Esophagus muscularis mucosa (tissue), 4 donors: ENCODE data around the gene EFCAB14. TPM values are rescaled to one million over a fixed set of nuclear protein-coding genes. Genes with fewer than 3 reads are reported as not detected.
A peak's percentile ranks its signal among the peaks of the same experiment; 100 is the strongest.

ENCODE experiments used
- DNase-seq: peaks from one replicate; pipeline ENCODE4 v3.0.0-alpha.2; 2017; ENCODE audit errors: extremely low spot score
- H3K27ac ChIP-seq, 4 donors: fragments of 200-600 bp; sonication (generic); replicated peaks in 1 of 4; 1 replicate in 3 of 4; 2 replicates in 1 of 4; pipeline ENCODE4 v1.5.1; 2016 to 2019; ENCODE audit warnings: mild to moderate bottlenecking in 1 of 4
- H3K27me3 ChIP-seq, 4 donors: fragments of 200-600 bp; sonication (generic); one replicate each; pipeline versions ENCODE4 v1.5.1 to v1.6.0; 2016 to 2019
- H3K36me3 ChIP-seq, 4 donors: fragments of 200-600 bp; sonication (generic); one replicate each; pipeline ENCODE4 v1.5.1; 2016 to 2019
- H3K4me1 ChIP-seq, 4 donors: fragments of 200-600 bp; sonication (generic); one replicate each; pipeline ENCODE4 v1.5.1; 2016 to 2019
- H3K4me3 ChIP-seq, 4 donors: fragments of 200-600 bp; sonication (generic); 1 replicate in 2 of 4; 2 replicates in 2 of 4; pipeline ENCODE4 v1.5.1; 2016 to 2019; ENCODE audit warnings: mild to moderate bottlenecking in 4 of 4, moderate library complexity in 1 of 4
- H3K9me3 ChIP-seq, 4 donors: fragments of 200-600 bp; sonication (generic); 1 replicate in 3 of 4; 2 replicates in 1 of 4; pipeline ENCODE4 v1.5.1; 2016 to 2019
- EP300 ChIP-seq: sonication (generic); formaldehyde crosslinking; IDR thresholded peaks from one replicate; pipeline ENCODE4 v1.6.1; 2017; ENCODE audit warnings: antibody characterized with exemption
- POLR2A ChIP-seq: fragments of 450-650 bp; IDR thresholded peaks from one replicate; pipeline ENCODE4 v1.6.1; 2017; ENCODE audit warnings: antibody characterized with exemption, moderate library complexity, mild to moderate bottlenecking, low read depth
- POLR2AphosphoS5 ChIP-seq, 2 donors: sonication (generic); formaldehyde crosslinking; IDR thresholded peaks; one replicate each; pipeline ENCODE4 v1.6.1; 2017; ENCODE audit warnings: antibody characterized with exemption in 2 of 2
- WGBS: methylation state at CpG from one replicate; pipeline ENCODE4 v1.1.5; 2018; 5-methylcytosine and 5-hydroxymethylcytosine counted together
- intact Hi-C: fragments of 100-400 bp; cut with DNase I; formaldehyde crosslinking; loops from one replicate; pipeline ENCODE4 v1.15.1; 2023
- total RNA-seq, 4 donors: library from RNA; depleted of rRNA; stranded (reverse); fragments of >200 nt; gene quantifications; one replicate each; pipeline versions ENCODE4 v1.1.0 to v1.2.1, GENCODE V29; 2016
- TF ChIP-seq, protein P1 (sequence below), 3 experiments: fragments of 200-600 bp in 2 of 3; fragments of 450-650 bp in 1 of 3; sonication (generic) in 2 of 3; IDR thresholded peaks; one replicate each; pipeline ENCODE4 v1.5.1; 2017 to 2019; ENCODE audit warnings: antibody characterized with exemption in 3 of 3, mild to moderate bottlenecking in 2 of 3, moderate library complexity in 1 of 3

EFCAB14 gene
- total RNA-seq, 4 donors from 2014 or later, result 83.5 to 113 (median 104) TPM

DNA sequence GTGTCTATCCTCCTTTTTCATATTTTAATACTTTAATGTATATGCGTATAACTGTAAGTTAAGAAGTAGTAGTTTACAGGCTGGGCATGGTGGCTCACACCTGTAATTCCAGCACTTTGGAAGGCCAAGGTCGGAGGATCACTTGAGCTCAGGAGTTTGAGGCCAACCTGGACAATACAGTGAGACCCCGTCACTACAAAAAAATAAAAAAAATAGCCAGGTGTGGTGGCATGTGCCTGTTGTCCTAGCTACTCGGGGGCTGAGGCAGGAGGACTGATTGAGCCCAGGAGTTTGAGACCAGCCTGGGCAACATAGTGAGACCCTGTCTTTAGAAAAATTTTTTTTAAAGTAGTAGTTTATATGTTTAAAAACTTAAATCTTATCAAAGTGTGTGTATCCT, 73.1 kb downstream of the EFCAB14 start:
- Histone ChIP-seq H3K4me3 (no peak overlapping the region), H3K27ac (no peak overlapping the region), H3K27me3 (no peaks in the 10 kb centered on the region), H3K9me3 (peaks cover 0 to 6% (median 0%) of the 10 kb centered on the region in 4 donors), H3K4me1 (peaks cover 13 to 41% (median 35%) of the 10 kb centered on the region in 4 donors), H3K36me3 (peaks cover 13 to 49% (median 33%) of the 10 kb centered on the region in 4 donors)
- TF ChIP-seq, protein P1, sequence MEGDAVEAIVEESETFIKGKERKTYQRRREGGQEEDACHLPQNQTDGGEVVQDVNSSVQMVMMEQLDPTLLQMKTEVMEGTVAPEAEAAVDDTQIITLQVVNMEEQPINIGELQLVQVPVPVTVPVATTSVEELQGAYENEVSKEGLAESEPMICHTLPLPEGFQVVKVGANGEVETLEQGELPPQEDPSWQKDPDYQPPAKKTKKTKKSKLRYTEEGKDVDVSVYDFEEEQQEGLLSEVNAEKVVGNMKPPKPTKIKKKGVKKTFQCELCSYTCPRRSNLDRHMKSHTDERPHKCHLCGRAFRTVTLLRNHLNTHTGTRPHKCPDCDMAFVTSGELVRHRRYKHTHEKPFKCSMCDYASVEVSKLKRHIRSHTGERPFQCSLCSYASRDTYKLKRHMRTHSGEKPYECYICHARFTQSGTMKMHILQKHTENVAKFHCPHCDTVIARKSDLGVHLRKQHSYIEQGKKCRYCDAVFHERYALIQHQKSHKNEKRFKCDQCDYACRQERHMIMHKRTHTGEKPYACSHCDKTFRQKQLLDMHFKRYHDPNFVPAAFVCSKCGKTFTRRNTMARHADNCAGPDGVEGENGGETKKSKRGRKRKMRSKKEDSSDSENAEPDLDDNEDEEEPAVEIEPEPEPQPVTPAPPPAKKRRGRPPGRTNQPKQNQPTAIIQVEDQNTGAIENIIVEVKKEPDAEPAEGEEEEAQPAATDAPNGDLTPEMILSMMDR (IDR thresholded peaks at IDR 0.05), result no peak
- TF ChIP-seq POLR2AphosphoS5 (IDR thresholded peaks at IDR 0.05) (no peak), POLR2A (no peak), EP300 (no peak)
- DNase-seq, result no peak
- intact Hi-C loops, result no loop called here
- 85% methylated on average over 4 of the region's 4 CpGs for WGBS

GRCh38 chr1:46643368-46643775, 75.5 kb downstream of the EFCAB14 start:
- Histone ChIP-seq H3K4me3 (no peak overlapping the region), H3K4me1 (peaks cover 18 to 52% (median 42%) of the 10 kb centered on the region in 4 donors), H3K27ac (peak overlapping the region; percentile 34 to 82 (median 52)), H3K36me3 (peaks cover 0 to 47% (median 11%) of the 10 kb centered on the region in 4 donors), H3K9me3 (no peaks in the 10 kb centered on the region), H3K27me3 (no peaks in the 10 kb centered on the region)
- intact Hi-C loops, result no loop called here
- DNase-seq, result no peak
- TF ChIP-seq POLR2AphosphoS5 (IDR thresholded peaks at IDR 0.05), result peak in 1 of 2 donors; percentile 25
- no peak for TF ChIP-seq POLR2A

DNA sequence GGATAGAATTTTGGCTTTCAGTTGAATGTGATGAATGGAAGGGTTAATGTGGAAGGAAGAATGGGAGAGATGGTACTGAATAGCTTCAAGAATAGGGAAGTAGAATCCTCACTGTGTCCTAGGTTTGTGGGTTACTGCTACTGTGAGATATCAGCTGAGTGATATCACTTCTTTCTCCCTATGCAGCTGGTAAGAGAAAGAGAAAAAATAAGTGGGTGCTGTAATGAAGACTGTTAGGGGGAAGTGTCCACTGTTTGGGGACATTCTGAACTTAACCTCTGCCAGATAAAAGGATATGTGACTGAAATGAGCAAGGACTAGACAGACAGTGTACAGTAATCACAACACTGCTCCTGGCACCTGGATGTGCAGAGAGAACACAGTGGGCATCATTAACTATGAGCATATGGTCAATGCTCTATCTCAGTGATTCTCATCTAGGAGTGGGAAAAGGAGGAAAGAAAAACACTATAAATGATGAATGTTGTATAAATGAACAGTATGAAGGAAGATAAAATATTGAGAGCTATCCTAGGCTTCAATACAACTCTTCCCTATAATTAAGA, 76.7 kb downstream of the EFCAB14 start:
- Histone ChIP-seq H3K27me3 (no peaks in the 10 kb centered on the region), H3K36me3 (peaks cover 0 to 37% (median 5%) of the 10 kb centered on the region in 4 donors), H3K9me3 (no peaks in the 10 kb centered on the region), H3K4me3 (no peak overlapping the region), H3K27ac (peak overlapping the region in 3 of 4 donors; percentile 44 to 82 (median 59)), H3K4me1 (peaks cover 18 to 63% (median 53%) of the 10 kb centered on the region in 4 donors)
- intact Hi-C loops, result no loop called here
- TF ChIP-seq EP300 (no peak), POLR2A (no peak), POLR2AphosphoS5 (IDR thresholded peaks at IDR 0.05) (no peak)
- TF ChIP-seq, protein P1 (IDR thresholded peaks at IDR 0.05), result no peak
- DNase-seq, result no peak

DNA sequence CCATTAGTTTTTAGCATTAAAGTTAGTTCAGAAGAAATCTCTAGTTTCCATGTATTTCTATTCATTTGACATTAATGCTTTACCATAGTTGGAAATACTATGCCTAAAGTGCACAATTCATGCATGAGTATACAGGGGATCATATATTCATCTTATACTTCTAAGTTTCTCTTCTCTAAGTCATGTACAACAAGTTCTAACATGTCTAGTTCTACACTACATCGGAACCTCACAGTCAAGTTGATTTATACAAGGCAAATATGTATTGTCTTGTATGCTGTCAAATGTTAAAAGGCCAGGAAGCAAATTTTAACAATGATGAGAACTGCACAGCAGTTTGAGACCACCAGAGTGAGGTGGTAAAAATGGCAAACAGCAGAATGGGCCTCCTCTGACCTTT, 79.4 kb downstream of the EFCAB14 start:
- no peaks in the 10 kb centered on the region for H3K27me3 ChIP-seq
- H3K9me3 ChIP-seq, result no peaks in the 10 kb centered on the region
- H3K36me3 ChIP-seq, result peaks cover 13 to 47% (median 20%) of the 10 kb centered on the region in 4 donors
- no peak overlapping the region for H3K4me3 ChIP-seq
- DNase-seq, result no peak
- TF ChIP-seq POLR2A, result no peak
- no peak for TF ChIP-seq EP300
- TF ChIP-seq, protein P1 (IDR thresholded peaks at IDR 0.05), result no peak
- no peak for TF ChIP-seq POLR2AphosphoS5 (IDR thresholded peaks at IDR 0.05)
- intact Hi-C loops, result no loop called here
- 88% methylated on average over 1 of the region's 1 CpG for WGBS
- peak overlapping the region in 3 of 4 donors; percentile 77 to 82 (median 81) for H3K27ac ChIP-seq
- H3K4me1 ChIP-seq, result peaks cover 25 to 62% (median 51%) of the 10 kb centered on the region in 4 donors

DNA sequence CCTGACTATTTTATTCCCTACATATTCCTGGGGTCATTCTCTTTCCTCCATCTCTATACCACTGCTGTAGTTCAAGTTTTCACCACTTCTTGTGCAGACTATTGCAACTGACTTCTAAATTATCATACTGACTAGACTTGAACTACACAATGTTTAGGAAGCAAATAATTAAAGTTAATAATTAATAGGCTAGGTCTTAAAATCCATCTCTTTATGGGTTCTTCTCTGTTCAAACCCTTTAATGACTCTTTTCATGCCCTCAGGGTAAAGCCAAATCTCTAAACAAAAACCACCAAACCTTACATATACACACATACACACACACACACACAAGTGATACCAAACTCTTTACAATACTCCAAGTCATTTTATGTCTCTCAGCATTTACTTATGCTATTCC, 80.0 kb downstream of the EFCAB14 start:
- intact Hi-C loops, result no loop called here
- no peak for DNase-seq
- no peaks in the 10 kb centered on the region for H3K27me3 ChIP-seq
- H3K4me1 ChIP-seq, result peaks cover 25 to 57% (median 48%) of the 10 kb centered on the region in 4 donors
- no peak overlapping the region for H3K4me3 ChIP-seq
- peak overlapping the region; percentile 13 to 82 (median 79) for H3K27ac ChIP-seq
- TF ChIP-seq POLR2A, result no peak
- no peak for TF ChIP-seq EP300
- TF ChIP-seq POLR2AphosphoS5 (IDR thresholded peaks at IDR 0.05), result no peak
- TF ChIP-seq, protein P1 (IDR thresholded peaks at IDR 0.05), result no peak
- H3K36me3 ChIP-seq, result peaks cover 14 to 53% (median 25%) of the 10 kb centered on the region in 4 donors
- no peaks in the 10 kb centered on the region for H3K9me3 ChIP-seq
